ENCODE data around the gene ASCC1. TPM values are rescaled to one million over a fixed set of nuclear protein-coding genes. Genes with fewer than 3 reads are reported as not detected.

Gene ASCC1
- polyA plus RNA-seq, 1 donor (not counting 4 experiments of a cell fraction or from before 2014, with no cell fraction given): 32.9 TPM

DNA sequence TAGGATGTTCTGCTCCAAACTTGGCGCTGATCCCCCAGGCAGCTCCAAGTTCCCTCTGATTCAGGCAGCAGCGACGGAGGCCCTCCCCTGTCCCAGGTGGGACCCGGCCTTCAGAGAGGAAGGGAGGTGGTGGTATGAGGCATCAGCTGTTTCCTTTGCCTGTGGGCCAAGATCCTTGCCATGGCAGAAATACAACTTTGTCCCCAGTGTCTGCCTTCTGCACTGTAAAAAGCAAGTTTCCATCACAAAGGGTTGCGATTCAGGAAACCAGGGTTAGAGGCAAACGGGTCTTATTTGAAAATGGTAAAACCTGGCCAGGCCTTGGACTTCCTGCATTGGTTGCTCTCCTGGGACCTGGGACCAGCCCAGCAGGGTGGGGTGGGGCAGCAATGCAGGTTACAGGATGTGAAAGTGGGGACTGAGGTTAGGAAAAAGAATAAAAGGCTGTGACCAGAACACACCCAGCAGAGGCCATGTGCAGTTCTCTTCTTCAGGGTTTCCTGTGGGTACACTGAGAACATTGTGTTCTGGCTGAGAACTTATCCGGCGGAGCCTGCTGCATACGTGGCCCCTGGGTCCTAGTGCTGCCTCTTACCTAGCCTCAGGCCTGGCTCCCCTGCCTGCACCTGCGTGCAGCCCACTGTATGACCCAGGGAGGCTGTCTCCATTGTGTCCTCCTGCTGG is 32.5 kb upstream of the ASCC1 start:
- H3K4me2 ChIP-seq (ENCODE audit: control insufficient read depth, extremely low read depth, insufficient read depth, low read depth, low read length): peak overlapping the region; percentile 67
- no peak for TF ChIP-seq EZH2 (IDR thresholded peaks at IDR 0.05; ENCODE audit: low read length)
- TF ChIP-seq, protein P1, sequence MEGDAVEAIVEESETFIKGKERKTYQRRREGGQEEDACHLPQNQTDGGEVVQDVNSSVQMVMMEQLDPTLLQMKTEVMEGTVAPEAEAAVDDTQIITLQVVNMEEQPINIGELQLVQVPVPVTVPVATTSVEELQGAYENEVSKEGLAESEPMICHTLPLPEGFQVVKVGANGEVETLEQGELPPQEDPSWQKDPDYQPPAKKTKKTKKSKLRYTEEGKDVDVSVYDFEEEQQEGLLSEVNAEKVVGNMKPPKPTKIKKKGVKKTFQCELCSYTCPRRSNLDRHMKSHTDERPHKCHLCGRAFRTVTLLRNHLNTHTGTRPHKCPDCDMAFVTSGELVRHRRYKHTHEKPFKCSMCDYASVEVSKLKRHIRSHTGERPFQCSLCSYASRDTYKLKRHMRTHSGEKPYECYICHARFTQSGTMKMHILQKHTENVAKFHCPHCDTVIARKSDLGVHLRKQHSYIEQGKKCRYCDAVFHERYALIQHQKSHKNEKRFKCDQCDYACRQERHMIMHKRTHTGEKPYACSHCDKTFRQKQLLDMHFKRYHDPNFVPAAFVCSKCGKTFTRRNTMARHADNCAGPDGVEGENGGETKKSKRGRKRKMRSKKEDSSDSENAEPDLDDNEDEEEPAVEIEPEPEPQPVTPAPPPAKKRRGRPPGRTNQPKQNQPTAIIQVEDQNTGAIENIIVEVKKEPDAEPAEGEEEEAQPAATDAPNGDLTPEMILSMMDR (optimal IDR thresholded peaks at IDR 0.05 in 1 of 3, IDR thresholded peaks at IDR 0.05 in 1 of 3, conservative IDR thresholded peaks at IDR 0.05 in 1 of 3; ENCODE audit: extremely low read depth in 1 of 3, insufficient read depth in 2 of 3, low read length in 3 of 3): no peak
- H3K36me3 ChIP-seq (ENCODE audit: control insufficient read depth in 2 of 2, extremely low read depth in 1 of 2, insufficient read depth in 2 of 2, low read length in 2 of 2): no peaks in the 10 kb centered on the region
- H3K9me1 ChIP-seq (ENCODE audit: control insufficient read depth, extremely low read depth, insufficient read depth, low read length): no peaks in the 10 kb centered on the region
- H2AFZ ChIP-seq (ENCODE audit: control insufficient read depth, low read length): peak overlapping the region; percentile 66
- H3K79me2 ChIP-seq (ENCODE audit: control insufficient read depth, insufficient read depth, low read length): no peaks in the 10 kb centered on the region
- H3K9me3 ChIP-seq (ENCODE audit: control insufficient read depth, low read depth, low read length): no peaks in the 10 kb centered on the region
- no peaks in the 10 kb centered on the region for H3K27me3 ChIP-seq (ENCODE audit: control insufficient read depth, extremely low read depth, insufficient read depth, low read length)
- H3K27ac ChIP-seq (ENCODE audit: control insufficient read depth, insufficient read depth, low read length): peak overlapping the region; percentile 89
- dilution Hi-C loops (cut with MboI; ENCODE audit: extremely low pct_ligation_motif_present, low sequenced_read_pairs): no loop called here
- peak overlapping the region; percentile 11 to 28 (median 21) for H3K4me3 ChIP-seq (ENCODE audit: control insufficient read depth in 2 of 3, extremely low read depth in 1 of 3, insufficient read depth in 2 of 3, low read depth in 1 of 3, low read length in 3 of 3)
- peak overlapping the region; percentile 72 for H3K9ac ChIP-seq (ENCODE audit: control insufficient read depth, extremely low read depth, insufficient read depth, low read length)
- no peaks in the 10 kb centered on the region for H4K20me1 ChIP-seq (ENCODE audit: control insufficient read depth, extremely low read depth, insufficient read depth, low read length)
- FAIRE-seq (peak; percentile 67), DNase-seq (ENCODE audit: low read depth, low spot score) (peak; percentile 82)
- peaks cover 44% of the 10 kb centered on the region for H3K4me1 ChIP-seq (ENCODE audit: control insufficient read depth, extremely low read depth, insufficient read depth, low read length)

DNA sequence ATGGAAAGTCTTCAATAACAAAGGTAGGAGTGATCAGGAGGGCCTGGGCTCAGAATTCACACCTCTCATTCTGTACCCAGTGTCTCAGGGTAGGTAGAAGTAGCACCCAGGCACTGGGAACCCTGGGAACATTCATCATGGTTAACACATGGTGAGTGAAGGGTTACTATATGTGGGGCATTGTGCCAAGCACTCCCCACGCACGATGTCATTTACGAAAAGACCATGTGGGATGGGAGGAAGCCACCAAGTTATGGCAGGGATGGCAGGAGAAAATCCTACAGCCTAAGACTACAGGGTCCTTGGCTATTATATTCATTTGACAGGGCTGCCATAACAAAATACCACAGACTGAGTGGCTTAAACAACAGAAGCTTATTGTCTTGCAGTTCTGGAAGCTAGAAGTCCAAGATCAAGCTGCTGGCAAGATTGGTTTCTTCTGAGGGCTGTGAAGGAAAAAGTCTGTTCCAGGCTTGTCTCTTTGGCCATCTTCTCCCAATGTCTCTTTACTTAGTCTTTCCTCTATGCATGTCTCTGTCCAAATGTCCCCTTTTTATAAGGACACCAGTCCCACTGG is 30.0 kb upstream of the ASCC1 start:
- FAIRE-seq (no peak), DNase-seq (ENCODE audit: low read depth, low spot score) (no peak)
- H3K9me3 ChIP-seq (ENCODE audit: control insufficient read depth, low read depth, low read length): no peaks in the 10 kb centered on the region
- H3K9me1 ChIP-seq (ENCODE audit: control insufficient read depth, extremely low read depth, insufficient read depth, low read length): no peaks in the 10 kb centered on the region
- H3K4me1 ChIP-seq (ENCODE audit: control insufficient read depth, extremely low read depth, insufficient read depth, low read length): peaks cover 42% of the 10 kb centered on the region
- no peak for TF ChIP-seq EZH2 (IDR thresholded peaks at IDR 0.05; ENCODE audit: low read length)
- TF ChIP-seq, protein P1 (optimal IDR thresholded peaks at IDR 0.05 in 1 of 3, IDR thresholded peaks at IDR 0.05 in 1 of 3, conservative IDR thresholded peaks at IDR 0.05 in 1 of 3; ENCODE audit: extremely low read depth in 1 of 3, insufficient read depth in 2 of 3, low read length in 3 of 3): no peak
- no peak overlapping the region for H3K4me2 ChIP-seq (ENCODE audit: control insufficient read depth, extremely low read depth, insufficient read depth, low read depth, low read length)
- no peak overlapping the region for H3K9ac ChIP-seq (ENCODE audit: control insufficient read depth, extremely low read depth, insufficient read depth, low read length)
- H3K79me2 ChIP-seq (ENCODE audit: control insufficient read depth, insufficient read depth, low read length): no peaks in the 10 kb centered on the region
- H3K4me3 ChIP-seq (ENCODE audit: control insufficient read depth in 2 of 3, extremely low read depth in 1 of 3, insufficient read depth in 2 of 3, low read depth in 1 of 3, low read length in 3 of 3): no peak overlapping the region
- dilution Hi-C loops (cut with MboI; ENCODE audit: extremely low pct_ligation_motif_present, low sequenced_read_pairs): no loop called here
- no peaks in the 10 kb centered on the region for H3K27me3 ChIP-seq (ENCODE audit: control insufficient read depth, extremely low read depth, insufficient read depth, low read length)
- no peaks in the 10 kb centered on the region for H4K20me1 ChIP-seq (ENCODE audit: control insufficient read depth, extremely low read depth, insufficient read depth, low read length)
- H3K36me3 ChIP-seq (ENCODE audit: control insufficient read depth in 2 of 2, extremely low read depth in 1 of 2, insufficient read depth in 2 of 2, low read length in 2 of 2): no peaks in the 10 kb centered on the region
- no peak overlapping the region for H2AFZ ChIP-seq (ENCODE audit: control insufficient read depth, low read length)
- H3K27ac ChIP-seq (ENCODE audit: control insufficient read depth, insufficient read depth, low read length): no peak overlapping the region

Data from keratinocyte (primary cell).